Measurements from ENCODE around the gene KMT2D. TPM values are rescaled to one million over a fixed set of nuclear protein-coding genes. Genes with fewer than 3 reads are reported as not detected.
A peak's percentile ranks its signal among the peaks of the same experiment; 100 is the strongest.

The KMT2D gene
- total and polyA plus RNA-seq, 2 experiments from 2014 or later = 17.6 to 120 TPM

DNA sequence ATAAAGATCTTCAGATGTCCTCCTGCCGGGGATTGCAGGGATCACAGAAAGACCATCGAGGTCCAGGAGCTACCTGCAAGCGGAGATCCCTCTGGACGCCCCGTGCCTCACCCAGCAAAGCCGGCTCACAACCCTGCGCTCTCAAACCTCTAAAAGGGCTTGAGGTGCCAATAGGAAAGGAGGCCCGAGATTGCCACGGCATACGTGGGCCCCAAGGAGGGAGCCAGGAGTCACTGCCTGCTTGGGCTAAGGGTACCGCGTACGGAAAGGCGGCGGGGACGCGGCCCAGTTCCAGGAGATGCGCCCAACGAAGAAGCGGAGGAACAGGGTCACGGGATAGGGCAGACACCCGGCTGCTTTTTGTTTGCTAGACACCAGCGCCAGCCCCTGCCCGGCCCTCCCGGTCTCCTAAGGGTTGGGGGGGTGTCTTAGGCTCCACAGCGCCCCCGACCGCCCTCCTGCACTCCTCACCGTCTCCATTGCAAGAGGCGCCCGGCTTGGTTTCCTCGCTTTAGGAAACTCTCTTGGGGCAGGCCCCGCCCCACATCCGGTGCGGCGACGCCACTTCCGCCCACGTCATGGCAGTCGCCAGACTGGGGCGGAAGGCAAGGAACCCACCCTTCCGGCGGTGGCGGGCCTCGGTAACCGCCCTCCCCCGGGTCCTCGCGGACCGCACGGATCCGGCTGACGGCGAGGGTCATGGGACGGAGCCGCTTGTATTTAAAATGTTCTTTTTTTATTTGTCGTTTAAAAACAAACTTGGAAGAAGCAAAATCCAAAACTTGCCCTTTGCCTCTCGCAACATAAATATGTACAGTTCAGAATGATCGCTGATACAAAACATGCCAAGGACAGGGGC is 42.1 kb downstream of the KMT2D start, which contains the start of gene PRKAG1:
PRKAG1 (minus strand) TSS at position 516 of the 859 bp plus-strand sequence; CDS start at position 480, 36 bp downstream.
- Histone ChIP-seq H3K4me3 (peak within 1 kb of the TSS; percentile 81), H3K79me2 (replicated peaks; ENCODE audit: insufficient read depth) (no peaks in the 10 kb centered on the region), H3K27me3 (ENCODE audit: insufficient read depth) (no peaks in the 10 kb centered on the region), H3K4me1 (ENCODE audit: insufficient read depth) (peaks cover 5% of the 10 kb centered on the region; the same call in 1 of the 2 replicates), H4K20me1 (replicated peaks; ENCODE audit: insufficient read depth) (peaks cover 4% of the 10 kb centered on the region; the same call in 1 of the 2 replicates), H2AFZ (peak within 1 kb of the TSS; percentile 91), H3K4me2 (peak within 1 kb of the TSS; percentile 88), H3F3A (replicated peaks; ENCODE audit: low read depth) (peaks cover 16% of the 10 kb centered on the region; the same call in 1 of the 2 replicates), H3K36me3 (ENCODE audit: insufficient read depth) (peaks cover 15% of the 10 kb centered on the region), H3K27ac (ENCODE audit: low read depth) (peak within 1 kb of the TSS; percentile 97), H3K9me2 (ENCODE audit: insufficient read depth) (no peaks in the 10 kb centered on the region)
- Mint-ChIP-seq H3K9me3 (no peaks in the 10 kb centered on the region), H3K27ac (peak within 1 kb of the TSS; percentile 97), H3K36me3 (ENCODE audit: low read depth) (peaks cover 25% of the 10 kb centered on the region), H3K27me3 (ENCODE audit: insufficient read depth, low read depth, poor library complexity) (peaks cover 20% of the 10 kb centered on the region), H3K4me3 (peak within 1 kb of the TSS; percentile 93), H3K4me1 (peaks cover 18% of the 10 kb centered on the region; the same call in 2 of the 3 replicates)
- TF ChIP-seq, protein P1, sequence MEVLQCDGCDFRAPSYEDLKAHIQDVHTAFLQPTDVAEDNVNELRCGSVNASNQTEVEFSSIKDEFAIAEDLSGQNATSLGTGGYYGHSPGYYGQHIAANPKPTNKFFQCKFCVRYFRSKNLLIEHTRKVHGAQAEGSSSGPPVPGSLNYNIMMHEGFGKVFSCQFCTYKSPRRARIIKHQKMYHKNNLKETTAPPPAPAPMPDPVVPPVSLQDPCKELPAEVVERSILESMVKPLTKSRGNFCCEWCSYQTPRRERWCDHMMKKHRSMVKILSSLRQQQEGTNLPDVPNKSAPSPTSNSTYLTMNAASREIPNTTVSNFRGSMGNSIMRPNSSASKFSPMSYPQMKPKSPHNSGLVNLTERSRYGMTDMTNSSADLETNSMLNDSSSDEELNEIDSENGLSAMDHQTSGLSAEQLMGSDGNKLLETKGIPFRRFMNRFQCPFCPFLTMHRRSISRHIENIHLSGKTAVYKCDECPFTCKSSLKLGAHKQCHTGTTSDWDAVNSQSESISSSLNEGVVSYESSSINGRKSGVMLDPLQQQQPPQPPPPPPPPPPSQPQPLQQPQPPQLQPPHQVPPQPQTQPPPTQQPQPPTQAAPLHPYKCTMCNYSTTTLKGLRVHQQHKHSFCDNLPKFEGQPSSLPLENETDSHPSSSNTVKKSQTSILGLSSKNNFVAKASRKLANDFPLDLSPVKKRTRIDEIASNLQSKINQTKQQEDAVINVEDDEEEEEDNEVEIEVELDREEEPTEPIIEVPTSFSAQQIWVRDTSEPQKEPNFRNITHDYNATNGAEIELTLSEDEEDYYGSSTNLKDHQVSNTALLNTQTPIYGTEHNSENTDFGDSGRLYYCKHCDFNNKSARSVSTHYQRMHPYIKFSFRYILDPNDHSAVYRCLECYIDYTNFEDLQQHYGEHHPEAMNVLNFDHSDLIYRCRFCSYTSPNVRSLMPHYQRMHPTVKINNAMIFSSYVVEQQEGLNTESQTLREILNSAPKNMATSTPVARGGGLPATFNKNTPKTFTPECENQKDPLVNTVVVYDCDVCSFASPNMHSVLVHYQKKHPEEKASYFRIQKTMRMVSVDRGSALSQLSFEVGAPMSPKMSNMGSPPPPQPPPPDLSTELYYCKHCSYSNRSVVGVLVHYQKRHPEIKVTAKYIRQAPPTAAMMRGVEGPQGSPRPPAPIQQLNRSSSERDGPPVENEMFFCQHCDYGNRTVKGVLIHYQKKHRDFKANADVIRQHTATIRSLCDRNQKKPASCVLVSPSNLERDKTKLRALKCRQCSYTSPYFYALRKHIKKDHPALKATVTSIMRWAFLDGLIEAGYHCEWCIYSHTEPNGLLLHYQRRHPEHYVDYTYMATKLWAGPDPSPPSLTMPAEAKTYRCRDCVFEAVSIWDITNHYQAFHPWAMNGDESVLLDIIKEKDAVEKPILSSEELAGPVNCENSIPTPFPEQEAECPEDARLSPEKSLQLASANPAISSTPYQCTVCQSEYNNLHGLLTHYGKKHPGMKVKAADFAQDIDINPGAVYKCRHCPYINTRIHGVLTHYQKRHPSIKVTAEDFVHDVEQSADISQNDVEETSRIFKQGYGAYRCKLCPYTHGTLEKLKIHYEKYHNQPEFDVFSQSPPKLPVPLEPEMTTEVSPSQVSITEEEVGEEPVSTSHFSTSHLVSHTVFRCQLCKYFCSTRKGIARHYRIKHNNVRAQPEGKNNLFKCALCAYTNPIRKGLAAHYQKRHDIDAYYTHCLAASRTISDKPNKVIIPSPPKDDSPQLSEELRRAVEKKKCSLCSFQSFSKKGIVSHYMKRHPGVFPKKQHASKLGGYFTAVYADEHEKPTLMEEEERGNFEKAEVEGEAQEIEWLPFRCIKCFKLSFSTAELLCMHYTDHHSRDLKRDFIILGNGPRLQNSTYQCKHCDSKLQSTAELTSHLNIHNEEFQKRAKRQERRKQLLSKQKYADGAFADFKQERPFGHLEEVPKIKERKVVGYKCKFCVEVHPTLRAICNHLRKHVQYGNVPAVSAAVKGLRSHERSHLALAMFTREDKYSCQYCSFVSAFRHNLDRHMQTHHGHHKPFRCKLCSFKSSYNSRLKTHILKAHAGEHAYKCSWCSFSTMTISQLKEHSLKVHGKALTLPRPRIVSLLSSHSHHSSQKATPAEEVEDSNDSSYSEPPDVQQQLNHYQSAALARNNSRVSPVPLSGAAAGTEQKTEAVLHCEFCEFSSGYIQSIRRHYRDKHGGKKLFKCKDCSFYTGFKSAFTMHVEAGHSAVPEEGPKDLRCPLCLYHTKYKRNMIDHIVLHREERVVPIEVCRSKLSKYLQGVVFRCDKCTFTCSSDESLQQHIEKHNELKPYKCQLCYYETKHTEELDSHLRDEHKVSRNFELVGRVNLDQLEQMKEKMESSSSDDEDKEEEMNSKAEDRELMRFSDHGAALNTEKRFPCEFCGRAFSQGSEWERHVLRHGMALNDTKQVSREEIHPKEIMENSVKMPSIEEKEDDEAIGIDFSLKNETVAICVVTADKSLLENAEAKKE (CRISPR knock-in tag; IDR thresholded peaks at IDR 0.05) = no peak
- TF ChIP-seq NANOG (IDR thresholded peaks at IDR 0.05; ENCODE audit: borderline replicate concordance) (no peak), POLR2AphosphoS5 (IDR thresholded peaks at IDR 0.05; ENCODE audit: low read depth) (peak; percentile 85), STAT1 (IDR thresholded peaks at IDR 0.05; ENCODE audit: unreplicated experiment) (no peak), EZH2phosphoT487 (IDR thresholded peaks at IDR 0.05; ENCODE audit: unreplicated experiment) (no peak), ZNF331 (CRISPR knock-in tag; IDR thresholded peaks at IDR 0.05; ENCODE audit: low read depth) (no peak), JUNB (IDR thresholded peaks at IDR 0.05; ENCODE audit: unreplicated experiment) (no peak), EZH2 (IDR thresholded peaks at IDR 0.05; ENCODE audit: low read depth, unreplicated experiment) (no peak), CREB1 (CRISPR knock-in tag; IDR thresholded peaks at IDR 0.05; ENCODE audit: low read depth) (peak; percentile 92)
- TF ChIP-seq, protein P2, sequence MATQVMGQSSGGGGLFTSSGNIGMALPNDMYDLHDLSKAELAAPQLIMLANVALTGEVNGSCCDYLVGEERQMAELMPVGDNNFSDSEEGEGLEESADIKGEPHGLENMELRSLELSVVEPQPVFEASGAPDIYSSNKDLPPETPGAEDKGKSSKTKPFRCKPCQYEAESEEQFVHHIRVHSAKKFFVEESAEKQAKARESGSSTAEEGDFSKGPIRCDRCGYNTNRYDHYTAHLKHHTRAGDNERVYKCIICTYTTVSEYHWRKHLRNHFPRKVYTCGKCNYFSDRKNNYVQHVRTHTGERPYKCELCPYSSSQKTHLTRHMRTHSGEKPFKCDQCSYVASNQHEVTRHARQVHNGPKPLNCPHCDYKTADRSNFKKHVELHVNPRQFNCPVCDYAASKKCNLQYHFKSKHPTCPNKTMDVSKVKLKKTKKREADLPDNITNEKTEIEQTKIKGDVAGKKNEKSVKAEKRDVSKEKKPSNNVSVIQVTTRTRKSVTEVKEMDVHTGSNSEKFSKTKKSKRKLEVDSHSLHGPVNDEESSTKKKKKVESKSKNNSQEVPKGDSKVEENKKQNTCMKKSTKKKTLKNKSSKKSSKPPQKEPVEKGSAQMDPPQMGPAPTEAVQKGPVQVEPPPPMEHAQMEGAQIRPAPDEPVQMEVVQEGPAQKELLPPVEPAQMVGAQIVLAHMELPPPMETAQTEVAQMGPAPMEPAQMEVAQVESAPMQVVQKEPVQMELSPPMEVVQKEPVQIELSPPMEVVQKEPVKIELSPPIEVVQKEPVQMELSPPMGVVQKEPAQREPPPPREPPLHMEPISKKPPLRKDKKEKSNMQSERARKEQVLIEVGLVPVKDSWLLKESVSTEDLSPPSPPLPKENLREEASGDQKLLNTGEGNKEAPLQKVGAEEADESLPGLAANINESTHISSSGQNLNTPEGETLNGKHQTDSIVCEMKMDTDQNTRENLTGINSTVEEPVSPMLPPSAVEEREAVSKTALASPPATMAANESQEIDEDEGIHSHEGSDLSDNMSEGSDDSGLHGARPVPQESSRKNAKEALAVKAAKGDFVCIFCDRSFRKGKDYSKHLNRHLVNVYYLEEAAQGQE (IDR thresholded peaks at IDR 0.05; ENCODE audit: unreplicated experiment) = no peak
- TF ChIP-seq, protein P3, sequence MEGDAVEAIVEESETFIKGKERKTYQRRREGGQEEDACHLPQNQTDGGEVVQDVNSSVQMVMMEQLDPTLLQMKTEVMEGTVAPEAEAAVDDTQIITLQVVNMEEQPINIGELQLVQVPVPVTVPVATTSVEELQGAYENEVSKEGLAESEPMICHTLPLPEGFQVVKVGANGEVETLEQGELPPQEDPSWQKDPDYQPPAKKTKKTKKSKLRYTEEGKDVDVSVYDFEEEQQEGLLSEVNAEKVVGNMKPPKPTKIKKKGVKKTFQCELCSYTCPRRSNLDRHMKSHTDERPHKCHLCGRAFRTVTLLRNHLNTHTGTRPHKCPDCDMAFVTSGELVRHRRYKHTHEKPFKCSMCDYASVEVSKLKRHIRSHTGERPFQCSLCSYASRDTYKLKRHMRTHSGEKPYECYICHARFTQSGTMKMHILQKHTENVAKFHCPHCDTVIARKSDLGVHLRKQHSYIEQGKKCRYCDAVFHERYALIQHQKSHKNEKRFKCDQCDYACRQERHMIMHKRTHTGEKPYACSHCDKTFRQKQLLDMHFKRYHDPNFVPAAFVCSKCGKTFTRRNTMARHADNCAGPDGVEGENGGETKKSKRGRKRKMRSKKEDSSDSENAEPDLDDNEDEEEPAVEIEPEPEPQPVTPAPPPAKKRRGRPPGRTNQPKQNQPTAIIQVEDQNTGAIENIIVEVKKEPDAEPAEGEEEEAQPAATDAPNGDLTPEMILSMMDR (conservative IDR thresholded peaks at IDR 0.05; ENCODE audit: low read depth in 2 of 2) = peak; percentile 39 to 69
- TF ChIP-seq, protein P4, sequence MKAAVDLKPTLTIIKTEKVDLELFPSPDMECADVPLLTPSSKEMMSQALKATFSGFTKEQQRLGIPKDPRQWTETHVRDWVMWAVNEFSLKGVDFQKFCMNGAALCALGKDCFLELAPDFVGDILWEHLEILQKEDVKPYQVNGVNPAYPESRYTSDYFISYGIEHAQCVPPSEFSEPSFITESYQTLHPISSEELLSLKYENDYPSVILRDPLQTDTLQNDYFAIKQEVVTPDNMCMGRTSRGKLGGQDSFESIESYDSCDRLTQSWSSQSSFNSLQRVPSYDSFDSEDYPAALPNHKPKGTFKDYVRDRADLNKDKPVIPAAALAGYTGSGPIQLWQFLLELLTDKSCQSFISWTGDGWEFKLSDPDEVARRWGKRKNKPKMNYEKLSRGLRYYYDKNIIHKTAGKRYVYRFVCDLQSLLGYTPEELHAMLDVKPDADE (IDR thresholded peaks at IDR 0.05) = peak; percentile 71; the same call in 1 of the 2 replicates
- DNase-seq (ENCODE audit: low spot score) = peak; percentile 99
- ATAC-seq = peak; percentile 91

All from GM23338 (cell line).